Keratinocyte (primary cell): ENCODE data around the gene RNU5B-1. TPM values are rescaled to one million over a fixed set of nuclear protein-coding genes. Genes with fewer than 3 reads are reported as not detected.

ENCODE experiments used
- DNase-seq: peaks from one replicate; pipeline ENCODE4 v3.0.0-alpha.2; 2011; ENCODE audit warnings: low read depth, missing footprints, low spot score
- FAIRE-seq: peaks from 2 replicates; lab custom pipeline; 2011; peaks lifted over from hg19 to GRCh38; lab: Jason Lieb, UNC
- H2AFZ ChIP-seq: 2 replicates; pipeline ENCODE4 v1.6.0; 2012; ENCODE audit warnings: low read length, control low read depth, inconsistent platforms; ENCODE audit not compliant: control insufficient read depth
- H3K27ac ChIP-seq: 2 replicates; pipeline ENCODE4 v1.5.1; 2011; ENCODE audit warnings: low read length; ENCODE audit not compliant: control insufficient read depth, insufficient read depth
- H3K27me3 ChIP-seq: 3 replicates; pipeline ENCODE4 v1.6.0; 2011; ENCODE audit warnings: low read length; ENCODE audit not compliant: control insufficient read depth, insufficient read depth; ENCODE audit errors: extremely low read depth
- H3K36me3 ChIP-seq, 2 experiments: 2 replicates in 1 of 2; 3 replicates in 1 of 2; pipeline ENCODE4 v1.5.1; 2011; ENCODE audit warnings: low read length in 2 of 2, mild to moderate bottlenecking in 1 of 2; ENCODE audit not compliant: control insufficient read depth in 2 of 2, insufficient read depth in 2 of 2; ENCODE audit errors: extremely low read depth in 1 of 2
- H3K4me1 ChIP-seq: 3 replicates; pipeline ENCODE4 v1.5.1; 2011; ENCODE audit warnings: low read length; ENCODE audit not compliant: control insufficient read depth, insufficient read depth; ENCODE audit errors: extremely low read depth
- H3K4me2 ChIP-seq: 3 replicates; pipeline ENCODE4 v1.6.0; 2011; ENCODE audit warnings: low read depth, low read length; ENCODE audit not compliant: control insufficient read depth, insufficient read depth; ENCODE audit errors: extremely low read depth
- H3K4me3 ChIP-seq, 3 experiments: fragments of 200-600 bp in 1 of 3; sonication (generic) in 1 of 3; 2 replicates in 2 of 3; 3 replicates in 1 of 3; pipeline ENCODE4 v1.5.1; 2011 to 2016; ENCODE audit warnings: low read length in 3 of 3, mild to moderate bottlenecking in 3 of 3, control low read depth in 2 of 3, inconsistent platforms in 1 of 3, low read depth in 1 of 3, mixed read lengths in 1 of 3, mixed run types in 1 of 3, moderate library complexity in 1 of 3; ENCODE audit not compliant: control insufficient read depth in 2 of 3, insufficient read depth in 2 of 3; ENCODE audit errors: extremely low read depth in 1 of 3
- H3K79me2 ChIP-seq: 2 replicates; pipeline ENCODE4 v1.6.0; 2012; ENCODE audit warnings: low read length; ENCODE audit not compliant: control insufficient read depth, insufficient read depth
- H3K9ac ChIP-seq: 3 replicates; pipeline ENCODE4 v1.6.0; 2011; ENCODE audit warnings: low read length; ENCODE audit not compliant: control insufficient read depth, insufficient read depth; ENCODE audit errors: extremely low read depth
- H3K9me1 ChIP-seq: 3 replicates; pipeline ENCODE4 v1.6.0; 2011; ENCODE audit warnings: low read length; ENCODE audit not compliant: control insufficient read depth, insufficient read depth; ENCODE audit errors: extremely low read depth
- H3K9me3 ChIP-seq: 2 replicates; pipeline ENCODE4 v1.5.1; 2012; ENCODE audit warnings: low read depth, low read length; ENCODE audit not compliant: control insufficient read depth
- H4K20me1 ChIP-seq: 3 replicates; pipeline ENCODE4 v1.6.0; 2011; ENCODE audit warnings: low read length; ENCODE audit not compliant: control insufficient read depth, insufficient read depth; ENCODE audit errors: extremely low read depth
- CTCF ChIP-seq, 3 experiments: IDR thresholded peaks in 1 of 3; conservative IDR thresholded peaks in 1 of 3; optimal IDR thresholded peaks in 1 of 3; 2 replicates in 2 of 3; 3 replicates in 1 of 3; pipeline versions ENCODE3 to v1.5.1; 2011; ENCODE audit warnings: low read length in 3 of 3, mild to moderate bottlenecking in 3 of 3, moderate library complexity in 2 of 3, control low read depth in 1 of 3, inconsistent platforms in 1 of 3; ENCODE audit not compliant: insufficient read depth in 2 of 3; ENCODE audit errors: extremely low read depth in 1 of 3
- EZH2 ChIP-seq: IDR thresholded peaks from one replicate; pipeline ENCODE4 v1.6.1; 2012; ENCODE audit warnings: inconsistent platforms, mild to moderate bottlenecking, low read length, moderate library complexity
- dilution Hi-C: fragments of 300-500 bp; cut with MboI; formaldehyde crosslinking; loops from one replicate; pipeline ENCODE4 v1.7.0; 2020; ENCODE audit warnings: low sequenced_read_pairs; ENCODE audit not compliant: extremely low pct_ligation_motif_present
- polyA plus RNA-seq, 5 experiments: library from polyadenylated mRNA; depleted of rRNA in 3 of 5; stranded (reverse) in 3 of 5; stranded (forward) in 1 of 5; unstranded in 1 of 5; fragments of >200 nt; gene quantifications; 1 replicate in 1 of 5; 2 replicates in 3 of 5; 3 replicates in 1 of 5; pipeline versions ENCODE4 v1.2.1 to v1.2.3, GENCODE V29; 2011 to 2012; ENCODE audit warnings: missing spikeins in 2 of 5, low read depth in 1 of 5, low replicate concordance in 1 of 5

RNU5B-1 gene
- polyA plus RNA-seq, 1 donor (not counting 4 experiments of a cell fraction or from before 2014, with no cell fraction given) = not detected

DNA sequence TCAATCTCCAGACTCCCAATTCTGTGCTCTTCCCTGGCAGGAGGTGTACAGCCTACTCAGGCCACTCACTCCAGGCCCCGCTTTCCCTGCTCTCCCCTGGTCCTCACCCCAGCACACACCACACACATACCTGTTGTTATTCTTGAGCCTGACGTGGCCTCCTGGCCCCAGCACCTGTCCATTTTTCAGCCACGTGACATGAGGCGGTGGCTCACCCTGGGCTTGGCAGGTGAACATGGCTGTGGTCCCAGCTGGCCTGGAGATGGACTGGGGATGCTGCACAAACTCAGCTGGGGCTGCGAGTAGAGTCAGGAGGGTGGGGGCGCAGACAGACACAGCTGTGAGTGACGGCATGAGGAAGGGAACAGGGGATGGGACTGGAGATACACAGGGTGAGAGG, 27.3 kb downstream of the RNU5B-1 start:
- no peaks in the 10 kb centered on the region for H3K4me1 ChIP-seq
- DNase-seq (no peak), FAIRE-seq (no peak)
- H3K27me3 ChIP-seq = peaks cover 30% of the 10 kb centered on the region
- H3K9me3 ChIP-seq = no peaks in the 10 kb centered on the region
- H3K4me2 ChIP-seq = no peak overlapping the region
- no peaks in the 10 kb centered on the region for H3K79me2 ChIP-seq
- H3K27ac ChIP-seq = no peak overlapping the region
- H3K4me3 ChIP-seq = no peak overlapping the region
- no peak overlapping the region for H2AFZ ChIP-seq
- no peaks in the 10 kb centered on the region for H3K9me1 ChIP-seq
- no peak overlapping the region for H3K9ac ChIP-seq
- no peaks in the 10 kb centered on the region for H4K20me1 ChIP-seq
- dilution Hi-C loops = no loop called here
- TF ChIP-seq EZH2 (no peak), CTCF (optimal IDR thresholded peaks at IDR 0.05 in 1 of 3, IDR thresholded peaks at IDR 0.05 in 1 of 3, conservative IDR thresholded peaks at IDR 0.05 in 1 of 3; ENCODE audit: extremely low read depth in 1 of 3, insufficient read depth in 2 of 3, low read length in 3 of 3) (no peak)
- H3K36me3 ChIP-seq = no peaks in the 10 kb centered on the region

DNA sequence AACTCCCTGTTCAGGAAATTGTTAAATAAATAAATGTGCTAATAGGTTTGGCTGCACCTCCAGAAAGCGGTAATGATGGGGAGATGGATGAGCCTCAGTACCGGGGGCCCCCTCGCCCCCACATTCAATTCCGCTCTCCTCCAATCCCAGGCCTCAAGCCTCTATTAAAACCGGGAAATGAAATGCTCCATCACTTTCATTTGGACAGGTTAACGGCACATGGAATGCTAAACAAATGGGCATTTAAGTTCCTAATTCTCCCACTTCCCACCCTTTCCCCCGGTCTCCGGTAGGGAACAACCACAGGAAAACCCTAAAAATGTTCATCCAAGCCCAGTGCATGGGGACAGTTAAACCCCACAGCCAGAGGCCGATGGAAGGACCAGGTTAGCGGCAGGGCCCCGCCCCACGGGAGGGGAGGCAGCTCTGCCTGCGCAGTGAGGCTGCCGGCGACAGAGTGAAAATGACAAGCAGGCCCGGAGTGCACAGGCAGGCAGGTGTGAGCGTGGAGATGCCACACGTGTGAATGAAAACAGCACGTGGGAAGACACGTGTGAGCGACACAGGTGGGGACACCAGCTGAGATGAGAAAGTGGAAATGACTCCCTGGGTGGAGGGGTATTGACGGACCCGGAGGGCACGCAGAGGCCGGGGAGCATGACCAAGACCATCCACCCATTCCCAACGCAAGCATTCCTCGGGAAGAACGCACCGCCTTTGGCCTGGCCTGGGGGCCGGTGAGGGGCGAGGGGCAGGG, 28.1 kb downstream of the RNU5B-1 start:
- no peaks in the 10 kb centered on the region for H3K79me2 ChIP-seq
- no peak overlapping the region for H2AFZ ChIP-seq
- no peak overlapping the region for H3K9ac ChIP-seq
- no peaks in the 10 kb centered on the region for H3K9me3 ChIP-seq
- H4K20me1 ChIP-seq = no peaks in the 10 kb centered on the region
- no peak overlapping the region for H3K27ac ChIP-seq
- H3K36me3 ChIP-seq = no peaks in the 10 kb centered on the region
- no peak for TF ChIP-seq CTCF (optimal IDR thresholded peaks at IDR 0.05 in 1 of 3, IDR thresholded peaks at IDR 0.05 in 1 of 3, conservative IDR thresholded peaks at IDR 0.05 in 1 of 3; ENCODE audit: extremely low read depth in 1 of 3, insufficient read depth in 2 of 3, low read length in 3 of 3)
- TF ChIP-seq EZH2 = no peak
- DNase-seq (no peak), FAIRE-seq (no peak)
- no peak overlapping the region for H3K4me2 ChIP-seq
- peaks cover 37% of the 10 kb centered on the region for H3K27me3 ChIP-seq
- H3K4me3 ChIP-seq = no peak overlapping the region
- no peaks in the 10 kb centered on the region for H3K9me1 ChIP-seq
- dilution Hi-C loops = no loop called here
- H3K4me1 ChIP-seq = no peaks in the 10 kb centered on the region
